GM12878 (cell line): ENCODE results near the gene C3orf33. TPM values are rescaled to one million over a fixed set of nuclear protein-coding genes. Genes with fewer than 3 reads are reported as not detected.

ENCODE experiments used
- BCL11A ChIP-seq: IDR thresholded peaks from 2 replicates; pipeline ENCODE4 v1.6.1; 2011; ENCODE audit warnings: low read depth, low read length
- CUX1 ChIP-seq: IDR thresholded peaks from 2 replicates; pipeline ENCODE4 v1.6.1; 2012; ENCODE audit warnings: improper control_type of control experiment, low read depth, low read length; ENCODE audit not compliant: insufficient replicate concordance
- POLR2AphosphoS2 ChIP-seq: IDR thresholded peaks from 2 replicates; pipeline ENCODE4 v1.6.1; 2011; ENCODE audit warnings: low read depth, mild to moderate bottlenecking, low read length, improper control_type of control experiment, moderate library complexity
- RELB ChIP-seq: fragments of 450-650 bp; IDR thresholded peaks from 2 replicates; pipeline ENCODE4 v1.6.1; 2017; ENCODE audit warnings: low read depth, mild to moderate bottlenecking, moderate library complexity
- SPI1 ChIP-seq: IDR thresholded peaks from 2 replicates; pipeline ENCODE4 v1.6.1; 2011; ENCODE audit warnings: low read depth, mild to moderate bottlenecking, low read length, moderate library complexity, borderline replicate concordance; ENCODE audit not compliant: insufficient read depth
- ZBED1 ChIP-seq: IDR thresholded peaks from 2 replicates; pipeline ENCODE4 v1.6.1; 2016; ENCODE audit warnings: borderline replicate concordance
- ZBTB11 ChIP-seq: fragments of 450-650 bp; formaldehyde crosslinking; IDR thresholded peaks from 2 replicates; pipeline ENCODE4 v1.5.0; 2022; ENCODE audit warnings: mild to moderate bottlenecking, missing genetic modification characterization
- ZZZ3 ChIP-seq: IDR thresholded peaks from 2 replicates; pipeline ENCODE4 v1.6.1; 2011; ENCODE audit warnings: low read depth; ENCODE audit not compliant: control insufficient read depth, insufficient read length
- polyA plus RNA-seq, 11 experiments: library from polyadenylated mRNA; depleted of rRNA in 4 of 11; unstranded in 6 of 11; stranded (reverse) in 5 of 11; fragments of >200 nt; fragmentation: Nextera tagmentation in 4 of 11; fragmentation: Illumina TruSeq in 1 of 11; extraction: Ambion mirVana in 4 of 11; extraction: Trizol in 1 of 11; gene quantifications; 1 replicate in 1 of 11; 2 replicates in 10 of 11; pipeline versions ENCODE4 v1.2.1 to v1.2.3, GENCODE V29; 2011 to 2016; ENCODE audit warnings: inconsistent platforms in 2 of 11, missing spikeins in 2 of 11, low read depth in 1 of 11
- total RNA-seq, 4 experiments: library from RNA; depleted of rRNA in 3 of 4; stranded (reverse); fragments of >200 nt in 3 of 4; fragmentation: Illumina TruSeq in 1 of 4; extraction: Trizol in 1 of 4; gene quantifications; 2 replicates each; pipeline versions ENCODE4 v1.2.1 to v1.2.3, GENCODE V29; 2013 to 2021

Gene C3orf33
- total and polyA plus RNA-seq, 10 of the 15 experiments (the other 5 are each of a cell fraction or from before 2014, with no cell fraction given), result 0.35 to 1.7 (median 0.90) TPM

GRCh38 chr3:155747946-155748290 lies 58.2 kb downstream of the C3orf33 start (continued):
- TF ChIP-seq RELB (no peak), ZZZ3 (no peak), POLR2AphosphoS2 (no peak), CUX1 (no peak), ZBED1 (no peak), BCL11A (no peak), SPI1 (no peak), ZBTB11 (CRISPR knock-in tag) (no peak)
